IMR-90 (cell line): ENCODE results near the gene IFIT3. TPM values are rescaled to one million over a fixed set of nuclear protein-coding genes. Genes with fewer than 3 reads are reported as not detected.

ENCODE experiments used
- ATAC-seq: fragments of 200-7000 bp; cut with Tn5 transposase; 2 replicates; pipeline ENCODE4 v1.9.1; 2020; ENCODE audit warnings: low read depth, mild to moderate bottlenecking, moderate library complexity
- BruUV-seq: library from RNA; stranded (reverse); fragments of 400-500 nt; replicated peaks from 2 replicates; lab custom pipeline; 2021; lab: Mats Ljungman, UMichigan
- CTCF ChIA-PET: fragments of 300-600 bp; formaldehyde crosslinking; extraction: SDS; loops from one replicate; lab custom pipeline; 2021; ENCODE audit warnings: antibody characterized with exemption; lab: Yijun Ruan, JAX
- POLR2A ChIA-PET: fragments of 300-600 bp; sonication (Branson Sonifier 250); formaldehyde crosslinking; loops from one replicate; lab custom pipeline; 2022; ENCODE audit warnings: antibody characterized with exemption; ENCODE audit not compliant: unreplicated experiment; lab: Charles Lee
- DNase-seq: peaks from one replicate; pipeline ENCODE4 v3.0.0; 2013
- H2AFZ ChIP-seq: replicated peaks from 2 replicates; pipeline ENCODE3; 2013; ENCODE audit warnings: low read length, mild to moderate bottlenecking; ENCODE audit not compliant: poor library complexity
- H2AK5ac ChIP-seq: 2 replicates; pipeline ENCODE4 v1.6.1; 2013; ENCODE audit warnings: low read depth, low read length, inconsistent platforms
- H2AK9ac ChIP-seq: replicated peaks from 2 replicates; pipeline ENCODE3; 2013; ENCODE audit warnings: mild to moderate bottlenecking, low read depth, low read length, moderate library complexity; ENCODE audit not compliant: poor library complexity
- H2BK120ac ChIP-seq: 2 replicates; pipeline ENCODE4 v1.6.1; 2013; ENCODE audit warnings: low read depth, low read length, inconsistent platforms
- H2BK15ac ChIP-seq: 3 replicates; pipeline ENCODE4 v1.6.1; 2013; ENCODE audit warnings: low read depth, low read length, inconsistent platforms
- H2BK20ac ChIP-seq: 2 replicates; pipeline ENCODE4 v1.6.1; 2013; ENCODE audit warnings: low read depth, mild to moderate bottlenecking, inconsistent platforms, low read length, moderate library complexity
- H2BK5ac ChIP-seq: 2 replicates; pipeline ENCODE4 v1.6.1; 2013; ENCODE audit warnings: mild to moderate bottlenecking, low read depth, low read length, inconsistent platforms; ENCODE audit not compliant: poor library complexity, severe bottlenecking
- H3K14ac ChIP-seq: replicated peaks from 2 replicates; pipeline ENCODE4 v1.6.1; 2013; ENCODE audit warnings: low read depth, low read length, inconsistent platforms
- H3K18ac ChIP-seq: 2 replicates; pipeline ENCODE4 v1.6.1; 2013; ENCODE audit warnings: low read depth, low read length, control low read depth
- H3K23ac ChIP-seq: 2 replicates; pipeline ENCODE4 v1.6.1; 2013; ENCODE audit warnings: low read depth, low read length, inconsistent platforms
- H3K27ac ChIP-seq: 2 replicates; pipeline ENCODE4 v1.5.1; 2013; ENCODE audit warnings: mild to moderate bottlenecking, control low read depth, low read length; ENCODE audit not compliant: insufficient read depth
- H3K27me3 ChIP-seq: 2 replicates; pipeline ENCODE4 v1.6.1; 2013; ENCODE audit warnings: low read length; ENCODE audit not compliant: control insufficient read depth, insufficient read depth
- H3K36me3 ChIP-seq: 2 replicates; pipeline ENCODE4 v1.6.1; 2013; ENCODE audit warnings: low read length, mixed read lengths; ENCODE audit not compliant: control insufficient read depth, insufficient read depth
- H3K4ac ChIP-seq: 2 replicates; pipeline ENCODE4 v1.6.1; 2013; ENCODE audit warnings: low read depth, low read length, inconsistent platforms
- H3K4me1 ChIP-seq: 2 replicates; pipeline ENCODE4 v1.6.1; 2013; ENCODE audit warnings: low read length, mixed read lengths; ENCODE audit not compliant: control insufficient read depth, insufficient read depth
- H3K4me2 ChIP-seq: 2 replicates; pipeline ENCODE4 v1.6.1; 2013; ENCODE audit warnings: low read depth, mild to moderate bottlenecking, control low read depth, low read length, moderate library complexity
- H3K4me3 ChIP-seq: 2 replicates; pipeline ENCODE4 v1.5.1; 2013; ENCODE audit warnings: low read depth, mild to moderate bottlenecking, control low read depth, low read length, moderate library complexity; ENCODE audit not compliant: insufficient read depth
- H3K56ac ChIP-seq: 2 replicates; pipeline ENCODE4 v1.6.1; 2013; ENCODE audit warnings: low read length, inconsistent platforms; ENCODE audit not compliant: insufficient read depth; ENCODE audit errors: extremely low read depth
- H3K79me1 ChIP-seq, 2 experiments: 2 replicates each; pipeline ENCODE4 v1.6.1; 2013; ENCODE audit warnings: low read length in 2 of 2, inconsistent platforms in 1 of 2, low read depth in 1 of 2
- H3K9ac ChIP-seq: 2 replicates; pipeline ENCODE4 v1.6.1; 2013; ENCODE audit warnings: low read depth, low read length, control low read depth
- H3K9me1 ChIP-seq: 2 replicates; pipeline ENCODE4 v1.6.1; 2013; ENCODE audit warnings: low read length, inconsistent platforms; ENCODE audit not compliant: insufficient read depth
- H3K9me3 ChIP-seq: 2 replicates; pipeline ENCODE4 v1.6.1; 2013; ENCODE audit warnings: low read length; ENCODE audit not compliant: control insufficient read depth, insufficient read depth
- H4K20me1 ChIP-seq: 2 replicates; pipeline ENCODE4 v1.6.1; 2013; ENCODE audit warnings: low read length, inconsistent platforms; ENCODE audit not compliant: insufficient read depth
- H4K5ac ChIP-seq: 2 replicates; pipeline ENCODE4 v1.6.1; 2013; ENCODE audit warnings: mild to moderate bottlenecking, low read depth, low read length, control low read depth
- H4K8ac ChIP-seq, 2 experiments: 2 replicates each; pipeline ENCODE4 v1.6.1; 2013; ENCODE audit warnings: low read depth in 2 of 2, low read length in 2 of 2, control low read depth in 1 of 2, inconsistent platforms in 1 of 2
- H4K91ac ChIP-seq: 2 replicates; pipeline ENCODE4 v1.6.1; 2013; ENCODE audit warnings: low read depth, low read length, inconsistent platforms; ENCODE audit not compliant: insufficient read depth
- RAD21 ChIP-seq: IDR thresholded peaks from 2 replicates; pipeline ENCODE4 v1.6.1; 2012; ENCODE audit warnings: low read length, improper control_type of control experiment
- WGBS, 2 experiments: methylation state at CpG; one replicate each; pipeline versions ENCODE4 v1.1.5 to v1.1.7; 2013; ENCODE audit warnings: missing lambda C conversion rate in 2 of 2; ENCODE audit not compliant: insufficient read length in 1 of 2; ENCODE audit errors: extremely low coverage in 2 of 2; 5-methylcytosine and 5-hydroxymethylcytosine counted together
- dilution Hi-C: fragments of 300-500 bp; cut with HindIII; formaldehyde crosslinking; loops from one replicate; pipeline ENCODE4 v1.14.3; 2018; ENCODE audit warnings: low sequenced_read_pairs; ENCODE audit not compliant: unreplicated experiment
- in situ Hi-C: fragments of 300-500 bp; cut with MboI; formaldehyde crosslinking; loops from 3 replicates; pipeline ENCODE4 v1.14.3; 2019; ENCODE audit warnings: low sequenced_read_pairs, inconsistent platforms, mixed read lengths
- intact Hi-C: fragments of 100-400 bp; cut with micrococcal nuclease; formaldehyde crosslinking; loops from 2 replicates; pipeline ENCODE4 v1.10.0; 2022
- polyA plus RNA-seq, 3 experiments: library from polyadenylated mRNA; depleted of rRNA; stranded (reverse); fragments of >200 nt; gene quantifications; 2 replicates each; pipeline ENCODE4 v1.2.3, GENCODE V29; 2012; ENCODE audit warnings: low replicate concordance in 1 of 3
- total RNA-seq: library from RNA; depleted of rRNA; stranded (reverse); fragments of >200 nt; gene quantifications from 2 replicates; pipeline ENCODE4 v1.2.3, GENCODE V29; 2012

IFIT3 gene
- total and polyA plus RNA-seq, 2 of the 4 experiments (the other 2 are of a cell fraction): 3.5 to 7.3 TPM

- intact Hi-C loops: no loop called here
- Histone ChIP-seq H2BK15ac (no peak overlapping the region), H3K14ac (no peak overlapping the region), H3K9me3 (no peaks in the 10 kb centered on the region), H3K9me1 (no peaks in the 10 kb centered on the region), H4K8ac (no peak overlapping the region), H4K5ac (no peak overlapping the region), H3K4me2 (no peak overlapping the region), H3K4me1 (peaks cover 3% of the 10 kb centered on the region; the same call in 1 of the 2 replicates), H4K91ac (no peak overlapping the region), H3K9ac (no peak overlapping the region), H3K4ac (no peak overlapping the region), H3K23ac (no peak overlapping the region), H2AFZ (no peak overlapping the region), H3K79me1 (no peaks in the 10 kb centered on the region), H3K27ac (no peak overlapping the region), H2AK9ac (no peak overlapping the region), H2BK5ac (no peak overlapping the region), H2BK120ac (no peak overlapping the region), H2BK20ac (no peak overlapping the region), H4K20me1 (no peaks in the 10 kb centered on the region), H3K27me3 (no peaks in the 10 kb centered on the region), H3K36me3 (no peaks in the 10 kb centered on the region), H2AK5ac (no peak overlapping the region), H3K18ac (no peak overlapping the region), H3K4me3 (no peak overlapping the region), H3K56ac (no peak overlapping the region)
- ChIA-PET CTCF (no interaction called here), POLR2A (no interaction called here)
- ATAC-seq (no peak), DNase-seq (no peak)
- dilution Hi-C loops: no loop called here
- in situ Hi-C loops: no loop called here
- no CpG with 5 or more reads among the region's 1 CpG for WGBS, 2 experiments
- TF ChIP-seq RAD21: no peak
- BruUV-seq: no TSS peak
These were observed 36.7 kb downstream of the IFIT3 start for GRCh38 chr10:89364531-89364930.
